Measurements from ENCODE around the gene TRPM5.

TRPM5 gene

DNA sequence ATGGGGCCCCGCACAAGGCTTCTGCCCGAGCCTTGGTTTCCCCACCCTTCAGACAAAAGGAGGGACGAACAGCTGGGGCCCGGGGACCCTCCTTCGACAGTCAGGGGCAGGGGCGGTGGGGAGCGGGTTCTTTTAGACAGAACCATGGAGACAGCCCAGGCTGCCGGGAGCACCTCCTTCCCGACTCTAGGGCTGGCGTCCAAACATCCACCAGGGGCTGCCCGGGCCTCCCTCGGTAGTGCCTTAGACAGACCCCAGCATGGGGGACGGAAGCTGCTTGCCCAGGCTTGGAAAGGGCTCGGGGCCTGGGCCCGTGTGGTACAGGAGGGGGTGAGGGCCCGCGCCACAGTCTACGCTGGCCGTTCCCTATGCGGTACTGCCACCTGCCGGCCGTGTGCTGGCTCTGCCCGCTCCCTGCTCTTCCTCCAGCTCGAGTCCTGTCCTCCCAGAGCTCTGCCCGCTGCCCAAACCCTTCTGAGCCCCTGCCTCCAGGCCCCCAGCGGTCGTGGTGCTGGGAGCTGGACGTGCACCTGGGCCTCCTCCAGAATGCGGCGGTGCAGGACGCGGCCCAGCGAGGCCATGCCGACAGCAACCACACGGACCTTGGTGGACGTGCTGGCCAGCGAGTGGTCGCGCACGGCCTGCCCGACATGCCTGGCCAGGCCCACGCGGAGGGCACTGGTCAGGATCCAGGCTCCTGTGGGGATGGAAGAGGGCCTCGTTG, 23.6 kb downstream of the TRPM5 start:
- peak; percentile 62 for DNase-seq

DNA sequence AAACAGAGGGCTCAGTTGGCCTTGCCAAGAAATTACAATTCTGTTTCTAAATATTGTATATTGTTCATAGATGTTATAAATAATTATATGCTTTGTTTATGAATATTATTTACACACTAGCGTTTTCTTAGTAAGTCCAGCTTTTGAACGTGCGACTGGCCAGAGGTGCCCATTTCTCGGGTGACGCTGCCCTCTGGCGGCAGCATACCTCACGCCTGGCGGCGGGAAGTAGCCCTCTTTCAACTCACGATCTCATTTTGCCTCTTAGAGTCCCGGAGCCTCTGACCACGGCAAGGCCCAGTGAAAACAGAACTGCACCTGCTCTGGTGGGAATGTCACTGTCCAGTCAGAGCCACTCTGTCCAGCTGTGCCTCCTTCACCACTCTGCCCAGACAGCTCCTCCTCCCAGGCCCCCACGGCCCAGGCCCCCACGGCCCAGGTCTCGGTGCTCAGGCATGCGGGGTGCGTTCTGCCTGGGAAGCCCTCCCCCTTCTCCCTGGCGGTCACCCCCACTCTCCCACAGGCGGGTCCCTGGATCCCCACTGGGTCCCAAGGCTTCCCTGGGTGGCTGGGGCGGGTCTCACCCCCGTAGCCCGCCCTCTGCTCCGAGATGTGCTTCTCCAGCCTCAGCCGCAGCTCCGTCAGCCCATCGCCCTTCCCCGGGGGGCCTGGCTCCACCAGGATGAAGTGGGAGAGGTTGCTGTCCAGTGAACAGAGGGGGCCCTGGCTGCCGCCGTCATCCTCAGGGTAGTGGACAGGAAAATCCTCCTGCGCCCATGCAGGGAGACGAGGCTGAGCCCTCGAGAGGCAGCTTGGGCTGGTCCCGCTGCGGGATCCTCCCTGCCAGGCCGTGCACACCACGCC, 24.4 kb downstream of the TRPM5 start:
- peak; percentile 63 for DNase-seq

DNA sequence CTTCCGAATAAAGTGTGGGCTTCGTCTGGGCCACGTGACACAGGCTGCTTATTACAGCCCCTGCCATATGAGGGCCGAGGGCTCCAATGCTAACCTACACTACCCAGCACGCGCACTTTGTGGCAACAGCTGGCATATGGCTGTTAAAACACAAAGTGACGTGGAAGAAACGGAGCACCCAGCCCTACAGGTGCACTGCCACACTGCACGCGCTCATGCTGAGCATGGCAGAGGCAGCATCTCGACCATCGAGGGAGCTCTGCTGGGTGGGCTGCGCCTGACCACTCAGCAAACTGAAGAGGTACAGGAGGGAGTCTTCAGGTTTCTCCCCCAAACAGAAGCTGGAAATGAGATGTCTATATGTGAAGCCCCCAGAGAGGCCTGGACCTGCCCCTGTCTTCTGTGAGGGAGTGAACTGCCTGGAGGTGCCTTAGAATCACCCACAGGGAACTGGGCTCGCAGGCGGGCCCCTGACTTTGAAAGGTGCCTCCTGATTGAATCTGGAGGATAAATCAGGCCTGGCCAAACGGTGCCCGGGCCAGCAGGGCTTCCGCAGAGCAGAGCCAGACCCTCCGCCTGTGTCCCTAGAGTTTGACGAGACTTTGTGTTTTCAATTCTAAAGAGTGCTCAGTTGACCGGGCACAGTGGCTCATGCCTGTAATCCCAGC, 25.5 kb downstream of the TRPM5 start:
- DNase-seq, result no peak

DNA sequence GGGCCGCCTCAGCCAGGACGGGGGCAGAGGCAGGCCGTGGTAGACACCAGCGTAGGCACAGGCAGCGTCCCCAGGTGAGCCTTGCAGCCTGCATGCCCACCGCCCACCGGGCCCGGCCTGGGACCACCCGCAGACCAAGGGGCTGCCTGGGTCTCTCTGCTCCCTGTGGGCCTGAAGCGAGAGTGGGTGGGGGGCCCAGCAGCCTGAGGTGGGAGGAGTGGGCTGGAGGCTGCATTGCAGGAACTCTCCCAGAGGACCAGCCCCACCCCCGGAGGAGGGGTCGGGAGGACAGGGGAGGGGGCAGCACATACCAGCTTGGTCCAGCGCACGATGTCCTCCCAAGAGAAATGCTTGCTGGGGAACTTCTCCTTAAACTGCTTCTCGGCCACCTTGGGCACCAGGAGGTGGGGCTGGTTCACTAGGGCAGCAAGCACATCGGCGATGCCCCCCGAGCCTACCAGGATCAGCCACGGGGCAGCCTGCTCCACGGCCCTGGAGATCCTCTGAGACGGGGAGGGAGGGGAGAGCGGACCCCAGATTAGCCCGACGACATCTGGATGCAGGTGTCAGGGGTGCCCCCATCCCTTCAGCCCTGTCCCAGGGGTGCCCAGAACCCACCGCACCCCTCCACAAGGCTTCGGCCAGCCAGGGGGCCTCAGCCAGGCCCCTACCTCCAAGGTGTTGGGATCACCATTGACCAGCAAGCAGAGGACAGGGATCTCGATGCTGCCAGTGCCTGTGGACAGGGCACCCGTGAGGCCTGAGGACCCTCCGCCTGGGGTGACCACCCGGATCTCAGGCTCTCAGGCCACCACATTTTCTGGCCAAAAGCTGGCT, 26.2 kb downstream of the TRPM5 start:
- no peak for DNase-seq

DNA sequence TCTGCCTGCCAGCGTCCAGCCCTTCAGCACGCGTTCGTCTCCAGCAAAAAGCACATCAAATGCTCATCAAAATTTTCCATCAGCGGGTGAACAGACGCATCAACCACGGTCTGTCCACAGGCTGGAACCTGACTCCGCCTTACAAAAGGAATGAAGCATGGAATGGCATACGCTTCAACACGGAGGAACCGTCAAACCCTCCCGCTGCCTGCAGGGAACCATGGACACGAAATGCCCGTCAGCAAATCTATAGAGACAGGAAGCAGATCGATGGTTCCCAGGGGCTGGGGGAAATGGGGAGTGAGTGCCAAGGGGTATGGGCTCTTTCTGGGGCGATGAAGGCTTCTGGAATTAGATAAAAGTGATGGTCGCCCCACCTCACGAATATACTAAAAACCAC, 27.5 kb downstream of the TRPM5 start:
- DNase-seq, result no peak

- DNase-seq, result no peak
Measured at GRCh38 chr11:2415601-2416380, 28.5 kb downstream of the TRPM5 start.

DNA sequence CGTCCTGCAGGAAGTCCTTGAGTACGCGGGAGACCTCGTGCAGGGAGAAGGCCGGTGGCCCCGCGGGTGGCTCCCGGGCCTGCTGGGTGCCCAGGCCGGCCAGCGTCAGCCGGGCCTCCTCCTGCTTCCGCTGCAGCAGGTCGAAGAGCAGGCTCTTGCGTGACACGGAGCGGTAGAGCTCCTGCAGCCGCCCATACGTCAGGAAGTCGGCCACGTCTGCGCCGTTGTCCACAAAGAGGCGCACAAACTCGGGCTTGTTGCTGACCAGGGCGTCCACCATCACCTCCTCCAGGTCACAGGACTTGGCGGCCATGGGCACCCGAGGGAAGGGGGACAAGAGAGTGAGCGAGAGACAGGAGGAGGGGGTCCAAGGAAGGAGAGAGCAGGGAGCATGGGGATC, 29.1 kb downstream of the TRPM5 start:
- DNase-seq, result no peak

DNA sequence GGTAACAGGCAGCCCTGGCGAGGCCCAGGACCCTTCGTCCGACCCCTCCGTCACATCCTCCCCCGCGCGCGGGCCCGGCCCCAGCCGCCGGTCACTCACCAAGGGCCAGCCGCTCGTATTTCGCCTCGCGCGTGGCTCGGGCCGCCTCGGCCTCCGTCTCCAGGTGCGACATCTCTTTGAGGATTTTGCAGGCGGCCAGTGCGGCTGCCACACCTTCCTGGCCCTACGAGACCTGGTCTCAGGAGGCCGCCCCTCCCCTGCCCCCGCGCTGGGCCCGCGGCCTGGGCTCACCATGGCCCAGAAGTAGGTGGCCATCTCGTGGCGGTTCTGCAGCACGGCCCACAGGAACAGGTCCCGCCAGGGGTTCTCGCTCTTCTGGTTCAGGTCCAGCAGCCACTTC, 29.7 kb downstream of the TRPM5 start:
- DNase-seq, result no peak

DNA sequence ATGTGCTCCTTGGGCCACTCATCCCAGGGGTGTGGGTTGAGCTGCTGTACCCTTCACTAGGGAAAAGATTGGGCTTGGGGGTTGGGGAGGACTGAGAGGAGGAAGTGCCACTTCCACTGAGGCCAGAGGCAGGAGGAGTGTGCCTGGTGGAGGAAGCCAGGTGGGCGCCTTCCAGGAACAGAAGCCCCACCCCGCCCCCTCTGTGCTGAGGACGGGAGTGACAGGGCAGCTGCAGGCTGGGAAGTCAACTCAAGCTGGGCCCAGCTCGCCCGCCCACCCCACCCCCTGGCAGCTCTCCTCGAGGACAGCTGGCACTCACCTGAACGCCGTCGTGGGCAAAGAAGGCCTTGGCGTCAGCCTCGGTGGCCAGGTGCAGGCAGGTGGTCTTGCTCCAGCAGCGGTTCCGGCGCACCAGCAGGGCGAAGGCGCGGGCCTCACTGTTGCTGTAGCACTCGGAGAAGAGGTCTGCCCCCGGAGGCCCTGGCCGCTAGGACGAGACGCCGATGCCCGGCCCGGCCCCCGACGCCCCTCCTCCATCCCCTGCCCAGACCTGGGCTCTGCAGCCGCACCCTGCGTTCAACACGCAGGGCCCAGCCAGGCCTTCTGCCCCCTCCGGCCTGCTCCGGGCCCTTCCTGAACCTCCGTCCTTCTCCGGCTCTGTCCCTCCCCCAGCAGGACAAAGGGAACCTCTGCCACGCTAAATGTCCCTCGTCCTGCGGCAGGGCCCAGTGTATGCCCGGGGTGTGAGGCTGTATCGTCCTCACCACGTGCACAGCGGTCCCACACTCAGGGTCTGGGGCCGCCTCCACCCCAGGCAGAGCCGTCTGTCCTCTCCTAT, 30.4 kb downstream of the TRPM5 start:
- DNase-seq, result no peak

GRCh38 chr11:2412323-2412722, 32.0 kb downstream of the TRPM5 start:
- DNase-seq, result no peak

GRCh38 chr11:2411446-2412305, 32.6 kb downstream of the TRPM5 start:
- DNase-seq, result no peak

DNA sequence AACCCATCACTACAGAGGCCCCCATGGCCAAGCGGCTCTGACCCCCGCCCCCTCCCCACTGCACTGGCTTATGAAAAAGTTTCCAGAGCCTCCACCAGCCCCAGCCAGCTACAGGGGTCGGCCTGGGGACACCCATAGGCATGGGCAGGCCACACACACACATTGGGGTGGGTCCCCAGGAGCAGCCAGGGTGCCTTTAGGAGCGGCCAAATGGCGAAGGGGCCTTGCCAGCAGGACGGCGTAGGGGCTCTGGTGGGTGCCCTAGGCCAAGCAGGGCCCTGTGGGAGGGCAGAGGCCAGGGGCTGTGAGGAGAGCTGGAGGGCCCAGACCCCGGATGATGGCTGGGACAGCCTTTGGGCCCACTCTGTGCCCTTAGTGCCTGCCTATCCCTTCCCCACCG, 33.7 kb downstream of the TRPM5 start:
- DNase-seq, result no peak

GRCh38 chr11:2409611-2410468, 34.5 kb downstream of the TRPM5 start:
- DNase-seq, result no peak

DNA sequence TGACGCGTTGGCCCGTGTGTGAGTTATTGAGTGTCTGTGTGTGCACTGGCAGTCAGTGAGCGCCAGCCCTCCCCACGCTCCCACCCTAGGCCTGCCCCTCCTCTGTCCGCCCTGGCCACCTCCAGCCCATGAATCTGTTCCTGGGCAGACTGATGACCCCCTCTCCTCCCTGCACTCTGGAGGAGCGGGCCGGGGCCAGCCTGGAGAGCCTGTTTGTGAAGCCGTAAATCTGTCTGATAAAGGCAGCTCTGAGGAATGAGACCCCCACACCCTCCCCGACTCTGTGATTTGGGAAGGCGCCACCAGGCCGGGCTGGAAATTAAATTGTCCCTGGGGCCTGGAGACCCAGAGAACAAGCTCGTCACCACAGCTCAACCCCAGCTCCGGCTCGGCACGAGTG, 35.2 kb downstream of the TRPM5 start:
- DNase-seq, result no peak

DNA sequence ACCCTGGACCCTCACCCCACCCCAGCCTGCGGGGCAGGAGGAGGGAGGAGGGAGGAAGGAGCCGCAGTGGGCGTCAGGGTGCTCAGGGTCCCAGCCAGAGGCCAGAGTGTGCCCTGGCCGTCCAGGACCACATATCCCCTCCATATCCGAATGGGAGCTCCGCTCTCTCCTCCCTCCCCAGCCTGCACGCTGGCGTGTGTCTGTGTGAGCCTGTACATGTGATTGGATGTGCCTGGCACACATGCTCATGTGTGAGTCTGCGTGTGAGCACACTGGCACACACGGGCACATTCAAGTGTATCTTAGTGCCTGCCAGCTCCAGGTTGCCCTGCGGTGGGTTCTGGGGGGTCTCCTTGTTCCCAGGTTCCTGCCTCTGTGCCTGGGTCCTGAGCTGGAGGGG, 35.6 kb downstream of the TRPM5 start:
- no peak for DNase-seq

- no peak for DNase-seq
Measured at GRCh38 chr11:2406878-2407410, 37.4 kb downstream of the TRPM5 start.

- DNase-seq, result no peak
Measured at GRCh38 chr11:2406451-2406850, 37.9 kb downstream of the TRPM5 start.

DNA sequence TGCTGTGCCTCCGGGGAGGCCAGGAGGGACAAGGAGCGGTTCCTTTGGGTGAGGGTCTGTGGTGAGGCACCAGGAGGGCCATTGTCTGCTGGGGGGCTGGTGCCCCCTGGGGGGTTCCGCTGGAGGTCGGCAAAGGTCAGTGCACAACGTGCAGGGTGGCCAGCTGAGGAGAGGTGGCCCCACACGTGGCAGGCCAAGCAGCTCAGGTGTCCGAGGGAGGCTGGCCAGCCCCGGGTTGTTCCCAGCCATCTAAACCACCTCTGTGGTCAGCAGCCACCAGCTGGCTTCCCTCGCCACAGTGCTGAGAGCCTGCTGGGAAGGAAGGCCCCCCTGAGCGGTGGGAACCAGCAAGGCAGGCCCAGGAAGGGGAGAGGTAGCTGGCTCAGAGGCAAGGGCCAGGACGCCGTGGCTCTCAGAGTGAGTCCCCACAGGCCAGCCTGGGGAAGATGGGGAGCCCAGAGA, 39.5 kb downstream of the TRPM5 start:
- no peak for DNase-seq

Data from NCI-H1092 (cell line).